ENCODE measurements around the gene RABGAP1.

Gene RABGAP1

DNA sequence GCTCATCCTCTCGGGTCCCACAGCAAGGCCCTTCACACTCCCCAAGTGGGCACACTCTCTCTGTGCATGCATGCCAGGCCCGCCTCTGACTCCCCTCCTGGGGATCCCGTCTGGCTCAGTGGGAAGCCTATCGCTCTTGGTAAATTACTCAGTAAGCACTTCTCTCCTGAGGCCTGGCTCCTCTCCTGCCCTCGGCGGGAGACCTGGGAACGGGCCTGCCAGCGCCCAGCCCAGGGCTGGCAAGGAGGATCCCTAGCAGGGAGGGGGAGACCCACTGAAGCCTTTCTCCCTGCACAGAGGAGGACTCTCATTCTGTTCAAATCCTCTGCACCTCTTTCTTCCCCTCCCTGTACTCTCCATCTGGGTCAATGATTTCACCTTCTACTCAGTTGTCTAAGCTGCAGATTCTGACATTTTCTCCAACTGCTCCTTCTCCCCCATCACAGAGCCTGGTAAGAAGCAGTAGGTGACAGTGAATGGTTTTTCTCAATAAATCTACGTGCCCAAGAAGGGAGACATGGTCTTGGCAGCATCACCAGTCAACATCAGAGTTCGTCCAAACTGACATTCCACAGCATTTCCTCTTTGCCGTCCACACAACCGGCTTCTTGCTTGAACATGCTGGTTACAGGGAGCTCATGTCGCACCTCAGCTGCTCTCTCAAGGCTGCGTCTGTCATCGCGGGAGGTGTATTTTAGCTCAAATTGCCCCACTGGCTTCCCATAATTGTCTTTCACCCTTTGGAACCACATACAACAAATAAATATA lies 174.5 kb downstream of the RABGAP1 start:
- DNase-seq, result no peak

DNA sequence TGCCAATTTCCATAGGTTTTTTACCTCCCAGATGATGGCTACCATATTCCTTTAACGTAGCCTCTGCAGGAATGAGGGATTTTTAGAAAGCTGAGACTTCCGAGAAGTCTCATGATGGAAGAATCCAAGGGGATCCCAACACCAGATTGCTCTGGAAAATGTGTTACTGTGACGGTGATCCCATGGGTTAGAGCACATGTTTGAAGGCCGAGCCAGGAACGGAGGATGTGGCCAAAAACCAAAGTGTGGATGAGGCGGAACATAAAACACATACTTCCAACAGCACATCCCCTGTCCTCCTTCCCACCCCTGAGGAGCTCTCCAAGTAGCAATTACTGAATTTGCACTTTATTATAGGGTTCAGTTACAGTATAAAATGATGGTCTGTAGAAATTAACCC lies 175.2 kb downstream of the RABGAP1 start:
- no peak for DNase-seq

DNA sequence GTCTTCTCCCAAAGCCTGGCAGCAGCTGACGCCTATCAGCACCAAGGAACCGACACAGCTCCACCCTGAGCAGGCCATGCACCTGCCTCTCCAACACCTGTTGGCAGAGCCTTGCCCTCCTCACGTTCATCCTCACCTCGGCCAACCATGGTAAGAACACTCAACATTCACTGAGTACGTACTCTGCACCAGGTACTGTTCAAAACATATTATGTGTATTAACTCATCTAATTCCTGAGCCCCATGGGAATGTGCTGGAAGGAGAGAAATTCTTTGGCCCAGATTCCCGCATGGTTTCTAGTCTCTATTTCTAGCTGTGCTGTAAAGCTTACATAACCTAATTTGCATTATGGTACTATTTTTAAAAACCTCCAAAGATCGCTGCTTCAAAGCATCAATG lies 178.7 kb downstream of the RABGAP1 start:
- no peak for DNase-seq

DNA sequence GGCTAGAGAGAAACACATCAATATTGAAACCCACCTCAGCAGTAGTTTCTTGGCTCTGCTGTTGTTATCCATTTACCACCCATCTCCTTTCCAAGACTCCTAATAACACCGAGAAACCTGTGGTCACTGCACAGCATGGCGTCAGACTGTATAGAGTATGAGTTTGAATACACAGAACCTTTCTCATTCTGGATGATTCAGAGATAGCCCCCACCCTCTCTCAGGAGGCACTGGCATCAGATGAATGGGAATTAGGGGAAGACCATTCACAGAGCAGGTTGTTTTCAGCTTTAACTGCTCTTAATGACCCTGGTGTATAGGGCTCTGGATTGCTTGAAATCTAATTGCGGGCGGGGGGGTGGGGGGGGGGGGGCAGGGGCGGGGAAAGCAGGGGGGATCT lies 179.3 kb downstream of the RABGAP1 start:
- no peak for DNase-seq

DNA sequence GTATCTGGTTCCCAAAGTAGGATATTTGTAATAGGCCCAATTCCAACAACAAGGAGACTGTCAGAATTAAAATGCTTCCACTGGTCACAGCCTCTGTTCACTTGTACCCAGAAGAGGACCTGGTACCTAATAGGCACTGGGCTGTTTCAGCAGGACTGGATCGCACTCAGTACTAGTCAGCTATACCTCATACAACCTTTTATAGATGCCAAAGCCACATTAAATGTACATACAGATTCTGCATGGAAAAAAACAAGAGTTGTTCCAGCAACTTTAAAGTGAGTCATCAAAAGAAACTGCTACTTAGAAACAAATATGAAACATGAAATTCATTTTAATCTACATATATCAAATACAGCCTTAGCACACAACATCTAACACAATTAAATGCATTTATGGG lies 180.1 kb downstream of the RABGAP1 start:
- no peak for DNase-seq

DNA sequence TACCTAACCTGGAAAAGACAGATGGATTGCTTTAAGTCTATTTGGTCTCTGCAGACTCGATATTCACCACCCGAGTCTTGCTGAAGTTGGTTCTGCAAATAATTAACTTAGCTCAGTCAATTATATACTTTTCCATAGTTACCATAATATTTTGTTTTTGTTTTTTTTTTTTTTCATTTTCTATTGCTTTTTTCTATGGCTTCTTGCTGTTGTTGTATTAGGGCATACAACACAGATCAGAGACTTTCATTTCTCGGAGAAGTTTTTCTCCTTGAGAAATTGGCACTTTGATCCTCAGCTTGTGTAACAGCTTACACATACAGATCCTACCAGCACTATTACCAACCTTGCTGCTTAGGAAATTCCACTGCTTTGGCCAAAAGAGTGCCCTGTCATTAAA lies 180.6 kb downstream of the RABGAP1 start:
- no peak for DNase-seq

DNA sequence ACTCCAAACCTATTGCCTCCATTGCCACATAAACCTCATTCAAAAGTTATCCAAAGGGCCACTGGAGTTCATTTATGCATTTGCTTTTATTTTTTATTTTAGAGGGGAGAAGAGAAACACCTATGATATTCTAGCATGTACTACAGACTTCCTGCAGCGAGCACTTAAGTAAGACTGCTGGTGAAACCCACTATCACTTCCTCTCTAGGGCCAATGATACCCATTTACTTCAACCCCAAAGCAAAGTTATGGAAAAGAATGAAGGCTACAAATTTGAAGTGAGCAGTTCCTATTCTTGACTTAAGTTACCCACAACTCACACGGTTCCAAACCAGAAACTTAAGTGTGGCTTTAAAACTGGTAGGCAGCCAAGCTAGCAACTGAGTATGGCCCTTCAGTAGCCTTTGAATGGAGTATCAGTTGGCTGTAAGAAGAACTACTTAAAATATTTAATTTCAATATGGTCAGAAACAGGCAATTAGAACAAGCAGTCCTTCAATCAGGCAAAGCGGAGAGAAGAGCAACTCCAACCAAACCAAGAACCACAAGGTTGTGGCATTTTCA lies 186.8 kb downstream of the RABGAP1 start:
- no peak for DNase-seq

DNA sequence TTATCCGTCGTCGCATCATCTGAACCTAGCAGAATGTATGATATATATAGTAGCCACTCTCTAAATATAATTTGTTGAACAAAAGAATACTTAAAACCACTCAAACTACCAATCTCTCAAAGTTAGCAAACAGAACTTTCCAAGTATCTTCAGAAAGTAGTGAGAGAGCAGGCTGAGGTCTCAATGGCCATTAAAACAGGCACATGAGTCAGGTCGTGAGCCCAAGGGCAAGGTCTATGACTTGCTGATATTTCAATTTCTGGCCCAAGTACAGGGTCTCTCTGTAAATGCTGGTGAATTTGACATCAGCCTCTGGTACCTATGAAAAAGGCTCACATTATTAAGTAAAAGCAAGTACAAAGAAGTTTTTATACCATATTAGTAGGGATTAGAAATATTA lies 187.8 kb downstream of the RABGAP1 start:
- DNase-seq, result no peak

DNA sequence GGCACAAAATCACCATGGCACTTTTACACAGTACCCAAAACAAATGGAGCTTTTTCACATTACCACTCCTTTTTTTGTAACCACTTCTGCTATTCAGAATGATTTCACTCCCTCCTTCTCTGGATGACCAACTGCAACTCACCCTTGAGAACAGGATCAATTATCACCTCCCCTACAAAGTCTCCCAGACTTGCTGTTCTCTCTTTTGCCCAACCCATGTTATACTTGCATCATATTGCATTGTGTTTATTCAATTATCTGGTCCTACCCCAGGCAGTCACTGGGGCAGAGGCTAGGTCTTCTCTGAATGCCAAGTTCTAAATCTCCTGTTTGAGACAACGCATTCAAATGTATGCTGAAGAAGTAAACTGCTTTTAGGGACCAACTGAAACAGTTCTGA lies 188.6 kb downstream of the RABGAP1 start:
- DNase-seq, result no peak

DNA sequence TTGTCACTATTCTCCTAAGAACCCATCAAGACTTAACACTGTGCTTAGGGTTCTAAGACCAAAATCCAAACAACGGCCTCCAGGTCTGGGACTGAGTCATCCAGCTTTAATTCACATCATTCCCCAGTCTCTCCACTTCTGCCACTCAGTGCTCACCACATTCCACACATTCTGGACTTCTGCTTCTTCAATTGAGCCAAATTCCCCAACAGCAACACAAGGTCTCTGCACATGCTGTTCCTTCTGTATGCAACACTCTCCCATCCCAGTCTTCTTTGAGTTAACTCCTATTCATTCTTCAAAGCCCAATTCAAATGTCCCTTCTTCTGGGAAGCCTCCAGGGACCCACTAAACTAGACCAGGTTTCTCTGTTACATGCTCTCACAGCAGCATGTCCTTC lies 190.4 kb downstream of the RABGAP1 start:
- DNase-seq, result no peak

DNA sequence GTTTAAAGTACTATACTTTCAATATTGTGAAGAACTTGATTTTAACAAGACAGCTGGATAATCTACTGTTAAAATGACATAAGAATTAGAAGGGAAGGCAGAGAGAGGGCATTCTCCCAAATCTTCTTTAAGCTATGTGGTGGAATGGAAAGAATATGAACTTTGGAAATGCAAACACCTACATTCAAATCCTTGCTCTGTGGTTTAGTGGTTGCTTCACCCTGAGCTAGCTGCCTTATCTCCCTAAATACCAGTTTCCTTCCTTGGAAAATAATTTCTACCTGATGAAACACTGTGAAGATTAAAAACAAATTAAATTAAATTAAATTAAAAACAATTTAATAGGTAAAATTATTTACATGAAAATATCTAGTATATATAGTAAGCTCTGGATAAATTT lies 191.2 kb downstream of the RABGAP1 start:
- no peak for DNase-seq

DNA sequence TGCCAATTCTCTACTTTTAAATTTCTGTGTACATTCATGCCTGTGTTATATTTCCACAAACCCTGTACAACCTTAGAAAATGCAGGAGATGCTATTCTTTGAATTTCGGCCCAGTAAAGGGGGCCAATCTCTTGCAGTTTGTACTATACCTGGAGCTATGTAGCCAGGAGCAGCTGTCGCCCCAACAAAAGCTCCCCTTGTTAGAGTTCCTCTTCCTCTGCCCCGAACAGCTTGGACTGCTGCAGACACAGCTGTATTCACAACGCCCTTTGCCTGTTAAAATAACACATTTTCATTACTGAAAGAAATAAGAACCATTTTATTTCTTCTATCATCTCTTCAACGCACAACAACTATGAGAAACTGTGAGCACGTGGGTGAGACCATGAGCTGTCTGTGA lies 191.9 kb downstream of the RABGAP1 start:
- no peak for DNase-seq

DNA sequence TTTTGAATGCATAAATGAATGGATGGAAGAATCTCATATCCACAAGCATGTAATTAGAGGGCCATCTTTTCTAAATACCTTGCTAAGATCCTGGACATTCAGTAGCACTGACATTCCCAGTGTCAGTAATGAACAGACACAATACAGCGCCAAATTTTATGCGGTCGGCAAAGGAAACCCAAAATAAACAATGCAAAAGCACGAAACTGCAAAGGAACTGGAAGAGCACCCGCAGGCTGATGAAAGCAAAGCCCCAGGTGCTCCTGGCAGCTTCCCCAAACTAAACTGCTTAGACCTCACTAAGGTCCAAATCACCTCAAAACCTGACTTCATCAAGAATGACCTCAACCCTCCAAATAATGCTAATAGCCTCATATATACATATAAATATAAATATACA lies 194.6 kb downstream of the RABGAP1 start:
- no peak for DNase-seq

DNA sequence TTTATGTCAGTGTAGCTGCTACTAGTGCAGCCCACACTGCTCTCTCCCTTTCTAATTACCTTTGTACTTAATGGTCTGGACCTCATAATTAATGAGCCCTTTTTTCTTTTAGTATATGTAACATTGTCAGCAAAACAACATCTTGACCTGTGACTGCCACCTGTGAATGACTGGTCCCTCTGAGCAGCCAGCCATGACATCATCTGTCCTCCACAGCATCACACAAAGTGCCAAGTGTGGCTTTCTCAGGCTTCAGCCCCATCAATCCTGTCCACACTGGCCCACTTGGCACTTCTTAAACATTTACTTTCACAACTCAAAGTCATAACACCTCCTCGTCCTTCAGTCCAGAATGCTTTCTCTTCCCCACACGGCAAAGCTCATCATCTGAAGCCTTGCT lies 197.3 kb downstream of the RABGAP1 start:
- no peak for DNase-seq

DNA sequence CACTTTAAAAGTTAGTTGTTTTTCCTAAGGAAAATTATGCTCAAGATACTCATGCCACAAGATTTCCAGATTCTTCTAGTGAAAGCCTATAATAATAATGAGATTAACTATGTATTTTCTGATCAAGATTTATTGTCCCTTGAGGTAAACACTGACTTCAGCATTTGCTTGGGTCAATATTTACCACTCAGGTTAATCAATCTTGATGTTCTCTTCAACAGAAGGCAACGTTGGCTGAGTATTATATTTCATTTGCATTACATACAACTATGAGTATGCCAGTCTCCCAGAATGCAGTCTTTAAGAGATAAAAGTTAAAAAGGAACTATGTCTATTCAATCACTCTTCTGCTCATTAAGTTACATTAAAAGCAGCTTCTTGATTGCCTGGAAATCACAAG lies 208.2 kb downstream of the RABGAP1 start:
- DNase-seq, result no peak

DNA sequence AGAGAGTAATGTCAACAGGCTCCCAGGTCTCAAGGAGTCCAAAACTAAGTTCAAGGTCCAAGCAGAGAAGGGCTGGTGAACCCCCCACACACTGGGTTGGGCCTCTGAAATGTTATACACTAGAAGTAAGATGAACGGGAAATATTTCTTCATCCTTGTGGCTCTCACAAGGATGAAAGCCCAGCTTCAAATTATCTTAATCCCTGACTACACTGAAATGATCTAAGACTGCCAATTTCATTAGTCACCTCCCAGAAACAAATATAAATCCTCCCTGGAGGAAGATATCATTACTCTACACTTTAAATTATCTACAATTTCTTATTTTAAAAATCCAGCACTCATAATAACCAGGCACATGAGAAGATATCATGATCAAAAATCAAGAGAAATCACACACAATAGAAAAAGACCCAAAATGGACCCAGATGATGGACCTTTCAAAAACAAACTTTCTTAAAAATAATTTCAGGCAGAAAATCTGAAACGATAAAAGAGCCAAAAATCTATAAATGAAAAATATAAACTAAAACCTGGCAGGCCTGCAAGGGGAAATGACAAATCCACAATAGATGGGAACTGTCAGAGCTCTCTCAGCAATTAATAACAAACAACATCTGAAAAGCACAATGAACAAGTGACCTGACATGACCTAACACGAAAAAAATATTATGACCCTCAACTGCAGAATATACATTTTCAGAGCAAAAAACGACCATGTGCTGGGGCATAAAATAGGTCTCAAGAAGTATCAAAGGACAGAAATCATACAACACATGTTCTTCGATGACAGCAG lies 210.1 kb downstream of the RABGAP1 start:
- DNase-seq, result no peak

Data from NCI-H1092 treated with DMSO at 0.1 percent for 48 hours (cell line).